ENCODE results near the gene MRPS23. TPM values are rescaled to one million over a fixed set of nuclear protein-coding genes. Genes with fewer than 3 reads are reported as not detected.

Gene MRPS23
- total and polyA plus RNA-seq, 2 of the 4 experiments (the other 2 are of a cell fraction) = 23.5 to 37.3 TPM

DNA sequence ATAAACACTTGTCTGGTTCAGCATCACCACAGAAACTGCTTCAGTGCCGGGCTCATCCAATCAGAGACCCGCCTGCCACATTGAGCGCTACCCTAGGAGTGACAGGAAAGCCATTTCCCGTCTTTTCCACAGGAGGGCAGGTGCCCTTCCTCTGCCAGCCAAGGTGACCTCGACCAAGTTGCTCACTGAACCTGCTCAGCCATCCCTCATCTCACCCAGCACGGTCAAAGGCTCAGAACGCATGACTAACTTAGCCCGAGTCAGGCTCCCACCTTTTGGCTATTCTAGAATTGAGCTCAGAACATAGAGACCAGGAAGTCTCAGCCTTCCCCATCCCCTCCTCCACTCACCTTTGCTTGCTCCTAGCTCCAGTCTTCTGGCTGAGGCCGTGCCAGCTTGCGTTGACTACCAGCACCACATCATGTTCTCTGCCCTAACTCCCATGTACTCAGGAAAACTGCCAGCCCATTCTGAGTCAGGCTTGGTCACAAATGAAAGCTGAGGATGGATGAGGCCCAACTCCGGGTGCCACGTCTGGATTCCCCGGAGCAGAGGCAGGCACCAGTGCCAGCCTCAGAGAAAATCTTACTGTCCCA lies 15.6 kb downstream of the MRPS23 start:
- Histone ChIP-seq H2BK5ac (ENCODE audit: low read depth, low read length, poor library complexity, severe bottlenecking) (no peak overlapping the region), H2BK20ac (ENCODE audit: low read depth, low read length) (no peak overlapping the region), H3K56ac (ENCODE audit: extremely low read depth, insufficient read depth, low read length) (no peak overlapping the region), H3K9ac (ENCODE audit: low read depth, low read length) (no peak overlapping the region), H3K4me1 (ENCODE audit: control insufficient read depth, insufficient read depth, low read length) (0 out of 2 replicates have a peak, but pooled peaks cover 2% of the 10 kb centered on the region), H2BK15ac (ENCODE audit: low read depth, low read length) (no peak overlapping the region), H3K79me1 (ENCODE audit: low read depth in 1 of 2, low read length in 2 of 2) (no peaks in the 10 kb centered on the region), H4K91ac (ENCODE audit: insufficient read depth, low read depth, low read length) (no peak overlapping the region), H3K27me3 (ENCODE audit: control insufficient read depth, insufficient read depth, low read length) (no peaks in the 10 kb centered on the region), H3K9me3 (ENCODE audit: control insufficient read depth, insufficient read depth, low read length) (no peaks in the 10 kb centered on the region), H2AFZ (replicated peaks; ENCODE audit: low read length, poor library complexity) (no peak overlapping the region), H2BK120ac (ENCODE audit: low read depth, low read length) (no peak overlapping the region), H4K20me1 (ENCODE audit: insufficient read depth, low read length) (no peaks in the 10 kb centered on the region; the same call in 1 of the 2 replicates), H4K5ac (ENCODE audit: low read depth, low read length) (no peak overlapping the region), H3K9me1 (ENCODE audit: insufficient read depth, low read length) (no peaks in the 10 kb centered on the region), H3K36me3 (ENCODE audit: control insufficient read depth, insufficient read depth, low read length) (peaks cover 6% of the 10 kb centered on the region), H2AK5ac (ENCODE audit: low read depth, low read length) (no peak overlapping the region), H3K27ac (ENCODE audit: insufficient read depth, low read length) (no peak overlapping the region), H4K8ac (ENCODE audit: low read depth in 2 of 2, low read length in 2 of 2) (no peak overlapping the region), H3K23ac (ENCODE audit: low read depth, low read length) (no peak overlapping the region), H3K4me3 (ENCODE audit: insufficient read depth, low read depth, low read length) (no peak overlapping the region), H3K18ac (ENCODE audit: low read depth, low read length) (no peak overlapping the region), H3K4me2 (ENCODE audit: low read depth, low read length) (no peak overlapping the region), H3K14ac (replicated peaks; ENCODE audit: low read depth, low read length) (no peak overlapping the region), H2AK9ac (replicated peaks; ENCODE audit: low read depth, low read length, poor library complexity) (no peak overlapping the region), H3K4ac (ENCODE audit: low read depth, low read length) (no peak overlapping the region)
- DNase-seq (no peak), ATAC-seq (ENCODE audit: low read depth) (no peak)
- ChIA-PET POLR2A (ENCODE audit: unreplicated experiment) (no interaction called here), CTCF (interaction anchor here (0.6 to 1.6 kb wide), 7 partner anchors 90 to 707 kb away, joined by 3 to 6 read pairs (median 3); no protein-coding TSS in a partner anchor)
- in situ Hi-C loops (cut with MboI; ENCODE audit: low sequenced_read_pairs) (loop anchor here (5.0 kb wide), 1 partner anchor 707 kb away; no protein-coding TSS in a partner anchor), intact Hi-C loops (cut with micrococcal nuclease) (no loop called here), dilution Hi-C loops (cut with HindIII; ENCODE audit: low sequenced_read_pairs, unreplicated experiment) (no loop called here)
- TF ChIP-seq NFE2L2 (IDR thresholded peaks at IDR 0.05; ENCODE audit: low read depth, low read length) (no peak), CHD1 (IDR thresholded peaks at IDR 0.05; ENCODE audit: low read depth, low read length) (no peak), SMC3 (IDR thresholded peaks at IDR 0.05; ENCODE audit: low read depth, low read length) (no peak), MXI1 (IDR thresholded peaks at IDR 0.05; ENCODE audit: borderline replicate concordance, low read depth, low read length) (no peak), CEBPB (IDR thresholded peaks at IDR 0.05; ENCODE audit: low read depth, low read length) (no peak), MAZ (IDR thresholded peaks at IDR 0.05; ENCODE audit: borderline replicate concordance, low read depth, low read length) (no peak), POLR2A (IDR thresholded peaks at IDR 0.05; ENCODE audit: low read depth, low read length) (no peak), BHLHE40 (IDR thresholded peaks at IDR 0.05; ENCODE audit: low read depth, low read length) (no peak), MAFK (IDR thresholded peaks at IDR 0.05; ENCODE audit: low read depth, low read length) (no peak), FOS (IDR thresholded peaks at IDR 0.05; ENCODE audit: low read depth, low read length) (no peak)
- TF ChIP-seq, protein P1, sequence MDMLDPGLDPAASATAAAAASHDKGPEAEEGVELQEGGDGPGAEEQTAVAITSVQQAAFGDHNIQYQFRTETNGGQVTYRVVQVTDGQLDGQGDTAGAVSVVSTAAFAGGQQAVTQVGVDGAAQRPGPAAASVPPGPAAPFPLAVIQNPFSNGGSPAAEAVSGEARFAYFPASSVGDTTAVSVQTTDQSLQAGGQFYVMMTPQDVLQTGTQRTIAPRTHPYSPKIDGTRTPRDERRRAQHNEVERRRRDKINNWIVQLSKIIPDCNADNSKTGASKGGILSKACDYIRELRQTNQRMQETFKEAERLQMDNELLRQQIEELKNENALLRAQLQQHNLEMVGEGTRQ (IDR thresholded peaks at IDR 0.05; ENCODE audit: low read depth, low read length) = no peak
- TF ChIP-seq, protein P2, sequence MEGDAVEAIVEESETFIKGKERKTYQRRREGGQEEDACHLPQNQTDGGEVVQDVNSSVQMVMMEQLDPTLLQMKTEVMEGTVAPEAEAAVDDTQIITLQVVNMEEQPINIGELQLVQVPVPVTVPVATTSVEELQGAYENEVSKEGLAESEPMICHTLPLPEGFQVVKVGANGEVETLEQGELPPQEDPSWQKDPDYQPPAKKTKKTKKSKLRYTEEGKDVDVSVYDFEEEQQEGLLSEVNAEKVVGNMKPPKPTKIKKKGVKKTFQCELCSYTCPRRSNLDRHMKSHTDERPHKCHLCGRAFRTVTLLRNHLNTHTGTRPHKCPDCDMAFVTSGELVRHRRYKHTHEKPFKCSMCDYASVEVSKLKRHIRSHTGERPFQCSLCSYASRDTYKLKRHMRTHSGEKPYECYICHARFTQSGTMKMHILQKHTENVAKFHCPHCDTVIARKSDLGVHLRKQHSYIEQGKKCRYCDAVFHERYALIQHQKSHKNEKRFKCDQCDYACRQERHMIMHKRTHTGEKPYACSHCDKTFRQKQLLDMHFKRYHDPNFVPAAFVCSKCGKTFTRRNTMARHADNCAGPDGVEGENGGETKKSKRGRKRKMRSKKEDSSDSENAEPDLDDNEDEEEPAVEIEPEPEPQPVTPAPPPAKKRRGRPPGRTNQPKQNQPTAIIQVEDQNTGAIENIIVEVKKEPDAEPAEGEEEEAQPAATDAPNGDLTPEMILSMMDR (conservative IDR thresholded peaks at IDR 0.05; ENCODE audit: low read depth, low read length) = no peak
- TF ChIP-seq, protein P3, sequence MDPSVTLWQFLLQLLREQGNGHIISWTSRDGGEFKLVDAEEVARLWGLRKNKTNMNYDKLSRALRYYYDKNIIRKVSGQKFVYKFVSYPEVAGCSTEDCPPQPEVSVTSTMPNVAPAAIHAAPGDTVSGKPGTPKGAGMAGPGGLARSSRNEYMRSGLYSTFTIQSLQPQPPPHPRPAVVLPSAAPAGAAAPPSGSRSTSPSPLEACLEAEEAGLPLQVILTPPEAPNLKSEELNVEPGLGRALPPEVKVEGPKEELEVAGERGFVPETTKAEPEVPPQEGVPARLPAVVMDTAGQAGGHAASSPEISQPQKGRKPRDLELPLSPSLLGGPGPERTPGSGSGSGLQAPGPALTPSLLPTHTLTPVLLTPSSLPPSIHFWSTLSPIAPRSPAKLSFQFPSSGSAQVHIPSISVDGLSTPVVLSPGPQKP (IDR thresholded peaks at IDR 0.05; ENCODE audit: borderline replicate concordance, low read depth, low read length) = no peak
- BruUV-seq (replicated peaks) = no TSS peak
- WGBS, 2 experiments (ENCODE audit: extremely low coverage in 2 of 2, insufficient read length in 1 of 2) = 78% methylated on average over 4 of the region's 13 CpGs; no CpG with 5 or more reads in 1 of the 2 experiments

All from IMR-90 (cell line).